Measurements from ENCODE around the gene MEIKIN. TPM values are rescaled to one million over a fixed set of nuclear protein-coding genes. Genes with fewer than 3 reads are reported as not detected.

Gene MEIKIN
- total and polyA plus RNA-seq, 2 of the 8 experiments (the other 6 are each of a cell fraction or from before 2014, with no cell fraction given): not detected

- H3K4me3 ChIP-seq (ENCODE audit: extremely low read depth in 1 of 4, insufficient read depth in 2 of 4, low read depth in 3 of 4, low read length in 4 of 4): no peak overlapping the region
- FAIRE-seq: no peak
- POLR2A ChIA-PET (ENCODE audit: partially characterized antibody): interaction anchor here (0.6 kb wide), 1 partner anchor 9 kb away, joined by 3 read pairs; no protein-coding TSS in a partner anchor
- H3K79me1 ChIP-seq (ENCODE audit: low read depth, low read length): peaks cover 5% of the 10 kb centered on the region; the same call in 1 of the 2 replicates
- no peaks in the 10 kb centered on the region for H3K4me1 ChIP-seq (replicated peaks in 1 of 4; ENCODE audit: control insufficient read depth in 3 of 4, insufficient read depth in 4 of 4, low read length in 3 of 4)
- no peak overlapping the region for H2BK15ac ChIP-seq (ENCODE audit: low read length)
- no peaks in the 10 kb centered on the region; a peak in 1 of 8 replicates for H3K36me3 ChIP-seq (ENCODE audit: control insufficient read depth in 2 of 4, insufficient read depth in 4 of 4, low read length in 3 of 4)
- no peak overlapping the region for H3K14ac ChIP-seq (ENCODE audit: insufficient read length)
- 85% methylated on average over 3 of the region's 3 CpGs; no CpG with 5 or more reads in 1 of the 2 experiments for WGBS, 2 experiments (ENCODE audit: extremely low coverage in 1 of 2, insufficient coverage in 1 of 2, insufficient read length in 1 of 2, insufficient replicate concordance in 2 of 2, low coverage in 1 of 2, low lambda C conversion rate in 2 of 2, missing lambda C conversion rate in 1 of 2)
- no peak overlapping the region for H2AK5ac ChIP-seq (ENCODE audit: low read depth, low read length)
- H3K18ac ChIP-seq (ENCODE audit: extremely low read depth, low read length): no peak overlapping the region
- no peak overlapping the region for H2BK120ac ChIP-seq (replicated peaks; ENCODE audit: low read depth, low read length)
- H3K9me3 ChIP-seq (ENCODE audit: insufficient read depth in 2 of 2, low read depth in 1 of 2, low read length in 1 of 2): 0 out of 4 replicates have a peak, but pooled peaks cover 0 to 2% of the 10 kb centered on the region in 2 experiments
- H3K23ac ChIP-seq (ENCODE audit: insufficient read length): no peak overlapping the region
- H3K9ac ChIP-seq (replicated peaks in 1 of 4; ENCODE audit: extremely low read depth in 1 of 4, low read depth in 3 of 4, low read length in 3 of 4): no peak overlapping the region
- no peak overlapping the region for H3K4ac ChIP-seq (replicated peaks; ENCODE audit: insufficient read length, low read depth, low read length)
- H3K56ac ChIP-seq (replicated peaks; ENCODE audit: insufficient read length, low read depth, low read length): no peak overlapping the region
- H4K5ac ChIP-seq (ENCODE audit: insufficient read length, low read depth, low read length): no peak overlapping the region
- no peak for DNase-seq (ENCODE audit: low read depth in 1 of 2, low spot score in 2 of 2)
- H4K91ac ChIP-seq (replicated peaks; ENCODE audit: insufficient read length, low read length): no peak overlapping the region
- no peak overlapping the region for H2BK5ac ChIP-seq (ENCODE audit: low read depth, low read length)
- no peaks in the 10 kb centered on the region for H3K27me3 ChIP-seq (replicated peaks in 1 of 4; ENCODE audit: control insufficient read depth in 3 of 4, extremely low read depth in 1 of 4, insufficient read depth in 3 of 4, low read length in 3 of 4)
- H4K8ac ChIP-seq (ENCODE audit: extremely low read depth, insufficient read depth, low read length): no peak overlapping the region
- no peak overlapping the region for H2BK20ac ChIP-seq (ENCODE audit: low read length)
- no peak overlapping the region for H2BK12ac ChIP-seq (ENCODE audit: low read depth, low read length)
- no peak overlapping the region for H3K4me2 ChIP-seq (ENCODE audit: insufficient read depth in 1 of 2, low read depth in 2 of 2, low read length in 2 of 2)
- CTCF ChIA-PET (ENCODE audit: partially characterized antibody): interaction anchor here (0.7 kb wide), 1 partner anchor 13 kb away, joined by 3 read pairs; no protein-coding TSS in a partner anchor
- no peaks in the 10 kb centered on the region for H4K20me1 ChIP-seq (replicated peaks in 1 of 2; ENCODE audit: control insufficient read depth in 1 of 2, insufficient read depth in 2 of 2, low read length in 2 of 2)
- H3K27ac ChIP-seq (ENCODE audit: low read depth, low read length): no peak overlapping the region
- H3K79me2 ChIP-seq (ENCODE audit: control insufficient read depth in 1 of 2, insufficient read depth in 2 of 2, low read length in 2 of 2): peaks cover 0 to 87% of the 10 kb centered on the region in 2 experiments; a peak in 3 of 4 replicates
- H3K23me2 ChIP-seq (ENCODE audit: low read depth, low read length): no peaks in the 10 kb centered on the region
- no peak overlapping the region for H2AFZ ChIP-seq (ENCODE audit: low read length)
- no peak for TF ChIP-seq SP1 (IDR thresholded peaks at IDR 0.05; ENCODE audit: low read depth, low read length)
- TF ChIP-seq TAF1 (IDR thresholded peaks at IDR 0.05; ENCODE audit: low read depth, low read length): no peak
- no peak for TF ChIP-seq SP2 (IDR thresholded peaks at IDR 0.05; ENCODE audit: low read length)
These were observed 181.5 kb downstream of the MEIKIN start for GRCh38 chr5:131763968-131764367.
